H1 (cell line): ENCODE results near the gene CNTN5. TPM values are rescaled to one million over a fixed set of nuclear protein-coding genes. Genes with fewer than 3 reads are reported as not detected.

Experiments used
- EZH2 ChIP-seq: fragments of 200-600 bp; sonication (generic); IDR thresholded peaks from 2 replicates; pipeline ENCODE4 v1.7.1; 2012; ENCODE audit warnings: low read depth, mild to moderate bottlenecking, moderate library complexity, low read length, inconsistent platforms; ENCODE audit not compliant: severe bottlenecking
- polyA plus RNA-seq, 7 experiments: library from polyadenylated mRNA; depleted of rRNA in 3 of 7; stranded (reverse) in 5 of 7; unstranded in 2 of 7; fragments of >200 nt in 5 of 7; fragments of 200-250 nt in 2 of 7; gene quantifications; 1 replicate in 5 of 7; 2 replicates in 1 of 7; 4 replicates in 1 of 7; pipeline versions ENCODE4 v1.2.1 to v1.2.3, GENCODE V29; 2011 to 2013; ENCODE audit warnings: missing spikeins in 2 of 7, mixed read lengths in 2 of 7
- total RNA-seq: library from RNA; stranded (reverse); fragmentation: NEBNext Ultra II Directional; extraction: Animal tissue kit (Norgen Biotek cat#: 25700); gene quantifications from 2 replicates; pipeline ENCODE4 v1.2.1, GENCODE V29; 2021

Gene CNTN5
- total and polyA plus RNA-seq, 2 of the 8 experiments (the other 6 are each of a cell fraction or from before 2014, with no cell fraction given), result not detected

DNA sequence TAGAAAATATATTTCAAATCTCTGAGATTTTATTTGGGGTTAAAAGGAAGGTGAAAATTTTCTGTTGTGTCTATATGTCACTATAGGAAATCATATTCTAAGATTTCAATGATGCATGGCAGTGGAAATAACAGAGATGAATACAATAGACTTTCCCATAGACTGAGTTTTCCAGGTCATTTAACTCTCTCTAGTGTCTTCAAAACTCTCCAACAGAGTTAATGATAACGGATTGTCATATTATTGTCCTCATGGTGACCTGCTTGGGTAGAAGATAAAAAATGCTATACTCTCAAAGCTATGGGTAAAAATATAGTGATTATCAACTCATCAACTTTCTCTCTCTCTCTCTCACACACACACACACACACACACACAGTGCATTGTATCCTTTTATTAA is 312.9 kb downstream of the CNTN5 start (continued):
- no peak for TF ChIP-seq EZH2
- TF ChIP-seq, all 59 proteins: peak for 0
